ENCODE measurements around the gene SLC35F1. TPM values are rescaled to one million over a fixed set of nuclear protein-coding genes. Genes with fewer than 3 reads are reported as not detected.

The SLC35F1 gene
- total RNA-seq, 4 donors from 2014 or later: 5.4 to 8.1 (median 6.5) TPM

- WGBS: 19% methylated on average over 17 of the region's 45 CpGs
Observed at GRCh38 chr6:117908246-117909068, 1.4 kb downstream of the SLC35F1 start.

GRCh38 chr6:117909638-117910037 is 2.6 kb downstream of the SLC35F1 start:
- no peak overlapping the region for H3K4me3 ChIP-seq
- no peak overlapping the region for H3K27ac ChIP-seq (replicated peaks in 1 of 4)
- no peaks in the 10 kb centered on the region for H3K9me3 ChIP-seq
- TF ChIP-seq CTCF (IDR thresholded peaks at IDR 0.05) (no peak), POLR2AphosphoS5 (IDR thresholded peaks at IDR 0.05) (no peak), POLR2A (IDR thresholded peaks at IDR 0.05; ENCODE audit: low read depth) (no peak), EP300 (IDR thresholded peaks at IDR 0.05) (no peak)
- H3K27me3 ChIP-seq: peaks cover 0 to 42% (median 12%) of the 10 kb centered on the region in 4 donors
- DNase-seq (ENCODE audit: extremely low spot score): no peak
- intact Hi-C loops (cut with DNase I): no loop called here
- peaks cover 5 to 23% (median 22%) of the 10 kb centered on the region in 4 donors for H3K4me1 ChIP-seq
- H3K36me3 ChIP-seq: no peaks in the 10 kb centered on the region
- 85% methylated on average over 5 of the region's 5 CpGs for WGBS

More at GRCh38 chr6:117908246-117909068, 1.4 kb downstream of the SLC35F1 start:
- Histone ChIP-seq H3K36me3 (no peaks in the 10 kb centered on the region), H3K4me1 (peaks cover 5 to 23% (median 22%) of the 10 kb centered on the region in 4 donors), H3K9me3 (no peaks in the 10 kb centered on the region), H3K4me3 (peak overlapping the region; percentile 60 to 71 (median 68)), H3K27me3 (peaks cover 0 to 52% (median 16%) of the 10 kb centered on the region in 4 donors), H3K27ac (replicated peaks in 1 of 4) (peak overlapping the region; percentile 33 to 62 (median 54))
- intact Hi-C loops (cut with DNase I): no loop called here
- no peak for TF ChIP-seq POLR2A (IDR thresholded peaks at IDR 0.05; ENCODE audit: low read depth)
- no peak for TF ChIP-seq EP300 (IDR thresholded peaks at IDR 0.05)
- no peak for TF ChIP-seq CTCF (IDR thresholded peaks at IDR 0.05)
- no peak for TF ChIP-seq POLR2AphosphoS5 (IDR thresholded peaks at IDR 0.05)
- peak; percentile 60 for DNase-seq (ENCODE audit: extremely low spot score)

GRCh38 chr6:117910549-117910948 is 3.5 kb downstream of the SLC35F1 start:
- no peak overlapping the region for H3K27ac ChIP-seq (replicated peaks in 1 of 4)
- no peak overlapping the region for H3K4me3 ChIP-seq
- TF ChIP-seq POLR2A (IDR thresholded peaks at IDR 0.05; ENCODE audit: low read depth) (no peak), POLR2AphosphoS5 (IDR thresholded peaks at IDR 0.05) (no peak), EP300 (IDR thresholded peaks at IDR 0.05) (no peak), CTCF (IDR thresholded peaks at IDR 0.05) (no peak)
- intact Hi-C loops (cut with DNase I): no loop called here
- DNase-seq (ENCODE audit: extremely low spot score): peak; percentile 66
- H3K36me3 ChIP-seq: no peaks in the 10 kb centered on the region
- 86% methylated on average over 4 of the region's 4 CpGs for WGBS
- peaks cover 0 to 32% (median 8%) of the 10 kb centered on the region in 4 donors for H3K27me3 ChIP-seq
- H3K4me1 ChIP-seq: peaks cover 5 to 23% (median 22%) of the 10 kb centered on the region in 4 donors
- H3K9me3 ChIP-seq: no peaks in the 10 kb centered on the region

GRCh38 chr6:117911150-117911549 is 4.1 kb downstream of the SLC35F1 start:
- Histone ChIP-seq H3K36me3 (no peaks in the 10 kb centered on the region), H3K4me1 (peaks cover 5 to 23% (median 22%) of the 10 kb centered on the region in 4 donors), H3K4me3 (no peak overlapping the region), H3K27me3 (peaks cover 0 to 28% (median 8%) of the 10 kb centered on the region in 4 donors), H3K27ac (replicated peaks in 1 of 4) (no peak overlapping the region), H3K9me3 (no peaks in the 10 kb centered on the region)
- 90% methylated on average over 1 of the region's 1 CpG for WGBS
- no peak for DNase-seq (ENCODE audit: extremely low spot score)
- intact Hi-C loops (cut with DNase I): no loop called here
- TF ChIP-seq POLR2A (IDR thresholded peaks at IDR 0.05; ENCODE audit: low read depth): no peak
- no peak for TF ChIP-seq EP300 (IDR thresholded peaks at IDR 0.05)
- no peak for TF ChIP-seq POLR2AphosphoS5 (IDR thresholded peaks at IDR 0.05)
- TF ChIP-seq CTCF (IDR thresholded peaks at IDR 0.05): no peak

Measured in esophagus muscularis mucosa (tissue), 4 donors.